ENCODE results near the gene ADAM10. TPM values are rescaled to one million over a fixed set of nuclear protein-coding genes. Genes with fewer than 3 reads are reported as not detected.

ADAM10 gene
- total and polyA plus RNA-seq, 4 donors = 11.6 to 115 (median 57.5) TPM

DNA sequence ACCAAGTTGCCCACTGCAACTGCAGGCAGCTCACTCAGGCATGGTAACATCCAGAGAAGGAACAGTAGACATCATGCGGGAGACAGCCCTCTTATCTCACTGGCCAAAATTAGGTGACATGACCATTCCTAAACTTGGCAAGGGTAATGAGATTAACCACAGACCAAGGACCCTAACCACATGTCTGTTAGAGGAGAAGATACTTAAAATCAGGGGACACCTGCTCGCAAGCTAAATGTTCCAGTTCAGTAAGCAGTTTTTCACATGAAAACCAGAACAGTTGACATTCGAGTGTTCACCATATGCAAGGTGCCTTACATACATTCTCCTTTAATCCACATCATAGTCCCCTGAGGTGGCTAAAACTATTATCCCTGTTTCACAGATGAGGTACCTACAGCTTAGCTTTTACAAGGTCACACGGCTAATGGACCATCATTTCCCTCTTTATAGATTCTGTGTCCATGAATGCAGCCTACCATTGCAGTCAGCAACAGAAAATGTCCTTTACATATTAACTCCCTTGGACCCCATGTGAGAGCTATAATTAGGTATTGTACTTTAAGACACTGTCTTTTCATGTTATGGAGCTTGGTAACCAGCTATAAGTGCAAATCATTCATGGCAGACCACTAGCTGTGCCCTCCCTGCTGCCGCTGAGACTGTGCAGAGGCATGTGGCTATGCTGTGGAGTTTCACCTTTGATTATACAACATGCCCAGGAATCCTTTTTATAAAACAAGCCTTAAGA is 163.6 kb downstream of the ADAM10 start:
- no peak for ATAC-seq (ENCODE audit: low FRiP score)
- no peak for DNase-seq
- intact Hi-C loops (cut with DNase I) = no loop called here
- Histone ChIP-seq H3K27me3 (ENCODE audit: control insufficient read depth in 1 of 2, insufficient read depth in 2 of 2, low read length in 1 of 2) (peaks cover 0 to 2% of the 10 kb centered on the region in 2 donors), H3K36me3 (ENCODE audit: control insufficient read depth in 1 of 2, insufficient read depth in 2 of 2, low read length in 1 of 2) (no peaks in the 10 kb centered on the region), H3K9me3 (ENCODE audit: control insufficient read depth, low read length) (no peaks in the 10 kb centered on the region), H3K27ac (ENCODE audit: low read depth in 1 of 2, low read length in 2 of 2) (no peak overlapping the region), H3K4me1 (ENCODE audit: control insufficient read depth in 1 of 2, insufficient read depth in 2 of 2, low read length in 2 of 2) (peaks cover 0 to 2% of the 10 kb centered on the region in 2 donors), H3K4me3 (ENCODE audit: low read length in 2 of 2) (no peak overlapping the region)
- 81 to 87% methylated on average over 5 of the region's 5 CpGs for WGBS, 2 donors

DNA sequence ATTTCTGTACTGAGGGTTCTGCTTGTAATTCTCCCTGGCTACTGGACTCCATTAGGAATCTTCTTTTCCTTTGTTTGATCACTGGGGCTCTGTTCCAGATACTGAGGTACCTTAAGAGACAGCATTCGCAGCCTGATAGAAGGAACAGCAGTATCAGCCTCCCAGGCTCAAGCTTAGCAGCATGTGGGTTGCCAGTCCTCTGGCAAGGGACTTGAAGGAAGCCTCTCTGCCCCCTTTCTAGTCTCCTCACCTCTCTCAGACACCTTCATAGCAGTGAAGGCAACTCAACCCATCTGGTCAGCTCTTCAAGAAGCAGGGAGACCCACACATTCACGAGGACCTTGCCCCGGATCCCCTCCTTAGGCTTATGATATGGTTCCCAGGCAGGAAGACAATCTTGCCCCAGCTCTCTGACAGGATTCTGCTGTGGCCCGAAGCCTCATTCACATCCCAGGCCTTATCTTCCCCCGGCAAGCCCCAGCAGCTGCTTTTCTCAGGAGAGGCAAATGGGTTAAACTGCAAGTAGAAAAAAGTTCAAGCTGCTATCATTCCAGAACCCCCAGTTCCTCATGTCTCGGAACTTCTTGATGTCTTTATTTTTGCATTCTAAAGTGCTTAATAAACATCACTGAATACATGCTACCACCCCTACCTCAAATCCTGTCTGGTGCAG is 164.6 kb downstream of the ADAM10 start:
- peaks cover 0 to 2% of the 10 kb centered on the region in 2 donors for H3K4me1 ChIP-seq (ENCODE audit: control insufficient read depth in 1 of 2, insufficient read depth in 2 of 2, low read length in 2 of 2)
- ATAC-seq (ENCODE audit: low FRiP score) (no peak), DNase-seq (no peak)
- intact Hi-C loops (cut with DNase I) = no loop called here
- 71 to 75% methylated on average over 6 of the region's 6 CpGs for WGBS, 2 donors
- no peaks in the 10 kb centered on the region for H3K36me3 ChIP-seq (ENCODE audit: control insufficient read depth in 1 of 2, insufficient read depth in 2 of 2, low read length in 1 of 2)
- no peaks in the 10 kb centered on the region for H3K9me3 ChIP-seq (ENCODE audit: control insufficient read depth, low read length)
- peaks cover 0 to 2% of the 10 kb centered on the region in 2 donors for H3K27me3 ChIP-seq (ENCODE audit: control insufficient read depth in 1 of 2, insufficient read depth in 2 of 2, low read length in 1 of 2)
- H3K4me3 ChIP-seq (ENCODE audit: low read length in 2 of 2) = no peak overlapping the region
- no peak overlapping the region for H3K27ac ChIP-seq (ENCODE audit: low read depth in 1 of 2, low read length in 2 of 2)

DNA sequence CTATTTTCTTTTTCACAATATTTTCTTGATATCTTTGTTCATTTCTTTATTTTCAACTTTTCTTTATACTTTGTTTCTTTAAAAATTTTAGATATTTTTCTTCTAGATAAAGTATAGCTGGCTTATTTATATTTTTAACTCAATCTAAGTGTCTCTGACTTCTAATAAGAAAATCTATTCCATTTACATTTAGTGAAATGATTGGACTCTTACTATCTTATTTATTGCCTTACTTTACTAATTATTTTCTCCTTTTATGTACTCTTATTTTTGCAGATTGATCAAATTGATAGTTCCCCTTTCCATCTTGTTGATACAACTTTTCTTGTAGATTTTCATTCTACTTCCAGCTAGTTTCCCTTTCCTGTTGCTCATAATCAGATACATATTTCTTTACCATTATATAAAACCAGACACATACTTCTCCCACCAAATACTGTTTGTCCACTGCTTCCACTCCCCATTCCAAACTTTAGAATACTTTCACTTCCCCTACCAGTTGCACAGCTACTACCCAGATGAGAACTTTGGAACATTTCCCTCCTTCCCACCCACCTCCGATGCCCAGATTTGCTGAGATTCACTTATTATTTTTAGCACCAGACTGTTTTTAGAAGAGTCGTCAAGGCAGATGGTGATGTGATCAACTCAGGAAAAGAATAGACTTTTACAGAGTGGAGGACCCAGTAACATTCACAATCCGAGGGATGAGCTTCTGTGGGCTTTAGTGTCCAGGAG is 166.2 kb downstream of the ADAM10 start:
- intact Hi-C loops (cut with DNase I) = no loop called here
- no peak for DNase-seq
- H3K9me3 ChIP-seq (ENCODE audit: control insufficient read depth, low read length) = no peaks in the 10 kb centered on the region
- peaks cover 0 to 2% of the 10 kb centered on the region in 2 donors for H3K4me1 ChIP-seq (ENCODE audit: control insufficient read depth in 1 of 2, insufficient read depth in 2 of 2, low read length in 2 of 2)
- no peak for ATAC-seq (ENCODE audit: low FRiP score)
- no peak overlapping the region for H3K27ac ChIP-seq (ENCODE audit: low read depth in 1 of 2, low read length in 2 of 2)
- H3K27me3 ChIP-seq (ENCODE audit: control insufficient read depth in 1 of 2, insufficient read depth in 2 of 2, low read length in 1 of 2) = peaks cover 0 to 2% of the 10 kb centered on the region in 2 donors
- H3K4me3 ChIP-seq (ENCODE audit: low read length in 2 of 2) = no peak overlapping the region
- 52 to 58% methylated on average over 3 of the region's 3 CpGs for WGBS, 2 donors
- H3K36me3 ChIP-seq (ENCODE audit: control insufficient read depth in 1 of 2, insufficient read depth in 2 of 2, low read length in 1 of 2) = no peaks in the 10 kb centered on the region

DNA sequence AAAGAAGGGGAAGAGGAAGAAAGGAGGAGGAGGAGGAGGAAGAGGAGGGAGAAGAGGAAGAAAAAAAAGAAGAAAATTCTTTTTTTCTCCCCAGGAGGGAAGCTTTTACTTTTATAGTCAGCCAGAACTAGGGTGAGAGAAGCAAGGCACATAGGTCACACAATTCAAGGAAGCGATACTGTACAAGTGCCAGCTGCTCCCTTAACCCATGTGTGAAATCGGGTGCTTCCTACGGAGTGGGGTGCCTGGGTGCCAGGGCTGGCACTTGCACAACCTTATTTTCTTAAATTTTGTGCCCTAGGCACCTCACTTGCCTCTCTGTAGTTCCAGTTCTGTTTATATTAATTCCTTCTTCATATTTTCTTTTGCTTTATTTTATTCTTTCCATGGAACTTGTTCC is 167.3 kb downstream of the ADAM10 start:
- intact Hi-C loops (cut with DNase I) = no loop called here
- DNase-seq = no peak
- ATAC-seq (ENCODE audit: low FRiP score) = no peak
- H3K36me3 ChIP-seq (ENCODE audit: control insufficient read depth in 1 of 2, insufficient read depth in 2 of 2, low read length in 1 of 2) = no peaks in the 10 kb centered on the region
- H3K27me3 ChIP-seq (ENCODE audit: control insufficient read depth in 1 of 2, insufficient read depth in 2 of 2, low read length in 1 of 2) = peaks cover 0 to 2% of the 10 kb centered on the region in 2 donors
- H3K9me3 ChIP-seq (ENCODE audit: control insufficient read depth, low read length) = no peaks in the 10 kb centered on the region
- no peak overlapping the region for H3K27ac ChIP-seq (ENCODE audit: low read depth in 1 of 2, low read length in 2 of 2)
- WGBS, 2 donors = 84 to 90% methylated on average over 3 of the region's 3 CpGs
- no peak overlapping the region for H3K4me3 ChIP-seq (ENCODE audit: low read length in 2 of 2)
- H3K4me1 ChIP-seq (ENCODE audit: control insufficient read depth in 1 of 2, insufficient read depth in 2 of 2, low read length in 2 of 2) = peaks cover 0 to 2% of the 10 kb centered on the region in 2 donors

DNA sequence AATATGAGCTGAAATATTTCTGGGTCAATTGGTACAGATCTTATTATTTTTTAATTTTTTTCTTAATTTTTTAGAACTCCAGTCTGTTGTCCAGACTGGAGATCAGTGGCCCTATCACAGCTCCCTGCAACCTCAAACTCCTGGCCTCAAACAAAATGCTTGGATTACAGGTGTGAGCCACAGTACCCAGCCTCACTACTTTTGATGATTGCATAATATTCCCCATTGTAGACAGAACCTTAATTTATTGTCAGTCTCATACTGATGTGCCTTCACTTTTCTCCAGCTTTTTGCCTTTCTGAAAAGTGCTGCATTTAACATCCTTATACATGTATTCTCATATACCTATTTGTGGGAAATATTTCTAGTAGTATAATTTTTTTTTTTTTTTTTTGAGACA is 172.8 kb downstream of the ADAM10 start:
- Histone ChIP-seq H3K4me1 (ENCODE audit: control insufficient read depth in 1 of 2, insufficient read depth in 2 of 2, low read length in 2 of 2) (no peaks in the 10 kb centered on the region), H3K9me3 (ENCODE audit: control insufficient read depth, low read length) (no peaks in the 10 kb centered on the region), H3K4me3 (ENCODE audit: low read length in 2 of 2) (no peak overlapping the region), H3K27ac (ENCODE audit: low read depth in 1 of 2, low read length in 2 of 2) (no peak overlapping the region), H3K36me3 (ENCODE audit: control insufficient read depth in 1 of 2, insufficient read depth in 2 of 2, low read length in 1 of 2) (no peaks in the 10 kb centered on the region), H3K27me3 (ENCODE audit: control insufficient read depth in 1 of 2, insufficient read depth in 2 of 2, low read length in 1 of 2) (no peaks in the 10 kb centered on the region)
- DNase-seq (no peak), ATAC-seq (ENCODE audit: low FRiP score) (no peak)
- intact Hi-C loops (cut with DNase I) = no loop called here

DNA sequence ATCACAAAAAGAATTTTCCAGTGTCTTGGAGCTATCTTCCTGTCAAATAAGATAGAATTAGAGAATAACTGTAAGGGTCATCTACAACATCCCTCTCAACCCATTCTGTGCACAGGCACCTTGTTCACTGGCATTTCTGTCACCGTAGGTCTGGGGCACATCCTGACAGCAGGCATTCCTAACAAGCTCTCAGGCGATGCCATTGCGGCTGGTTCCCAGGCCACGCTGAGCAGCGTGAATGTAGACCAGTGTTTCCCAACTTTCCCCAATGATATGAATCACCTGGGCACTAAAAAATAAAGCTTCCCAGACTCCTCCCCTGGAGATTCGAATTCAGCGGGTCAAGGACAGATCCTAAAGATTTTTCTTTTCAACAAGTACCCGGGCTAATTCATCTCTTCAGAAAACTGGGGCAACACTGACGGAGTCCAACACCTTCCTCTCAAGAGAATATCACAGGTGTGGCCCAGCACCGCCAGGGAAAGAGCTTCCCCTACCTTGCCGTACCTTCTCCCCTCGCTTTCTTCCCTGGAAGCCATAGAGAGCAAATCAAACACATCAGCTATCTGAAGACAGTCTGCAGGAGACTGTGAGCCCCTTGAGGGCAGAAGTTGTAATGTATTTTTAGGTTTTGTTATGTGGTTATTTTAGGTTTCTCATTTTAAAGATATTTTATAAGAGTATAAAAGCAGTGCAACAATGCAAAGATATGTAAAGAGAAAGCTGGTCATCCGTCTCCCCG is 174.3 kb downstream of the ADAM10 start:
- intact Hi-C loops (cut with DNase I) = no loop called here
- Histone ChIP-seq H3K27ac (ENCODE audit: low read depth in 1 of 2, low read length in 2 of 2) (no peak overlapping the region), H3K36me3 (ENCODE audit: control insufficient read depth in 1 of 2, insufficient read depth in 2 of 2, low read length in 1 of 2) (no peaks in the 10 kb centered on the region), H3K4me3 (ENCODE audit: low read length in 2 of 2) (no peak overlapping the region), H3K27me3 (ENCODE audit: control insufficient read depth in 1 of 2, insufficient read depth in 2 of 2, low read length in 1 of 2) (no peaks in the 10 kb centered on the region), H3K9me3 (ENCODE audit: control insufficient read depth, low read length) (no peaks in the 10 kb centered on the region), H3K4me1 (ENCODE audit: control insufficient read depth in 1 of 2, insufficient read depth in 2 of 2, low read length in 2 of 2) (no peaks in the 10 kb centered on the region)
- 87 to 91% methylated on average over 14 of the region's 14 CpGs for WGBS, 2 donors
- no peak for ATAC-seq (ENCODE audit: low FRiP score)
- DNase-seq = no peak

DNA sequence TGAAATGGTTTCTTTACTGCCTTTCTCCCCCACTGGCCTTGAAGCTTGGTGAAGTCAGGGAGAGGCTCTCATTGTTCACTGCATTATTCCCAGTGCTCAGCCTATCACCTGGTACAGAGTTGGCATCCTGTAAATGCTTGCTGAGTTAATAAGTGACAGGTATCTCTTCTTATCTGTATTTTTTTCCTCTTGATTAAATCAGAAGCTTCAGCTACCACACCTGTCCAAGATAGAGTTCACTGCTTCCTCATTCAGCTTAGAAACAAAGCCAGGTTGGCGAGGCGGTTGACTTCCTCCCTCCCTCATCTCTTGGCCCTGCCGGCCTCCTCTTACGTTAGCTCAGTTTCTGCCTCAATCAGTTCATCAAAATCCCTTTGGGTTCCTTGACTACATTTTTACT is 174.9 kb downstream of the ADAM10 start:
- DNase-seq (no peak), ATAC-seq (ENCODE audit: low FRiP score) (no peak)
- no peak overlapping the region for H3K4me3 ChIP-seq (ENCODE audit: low read length in 2 of 2)
- WGBS, 2 donors = 89 to 90% methylated on average over 4 of the region's 4 CpGs
- no peaks in the 10 kb centered on the region for H3K9me3 ChIP-seq (ENCODE audit: control insufficient read depth, low read length)
- no peak overlapping the region for H3K27ac ChIP-seq (ENCODE audit: low read depth in 1 of 2, low read length in 2 of 2)
- H3K36me3 ChIP-seq (ENCODE audit: control insufficient read depth in 1 of 2, insufficient read depth in 2 of 2, low read length in 1 of 2) = no peaks in the 10 kb centered on the region
- H3K27me3 ChIP-seq (ENCODE audit: control insufficient read depth in 1 of 2, insufficient read depth in 2 of 2, low read length in 1 of 2) = no peaks in the 10 kb centered on the region
- H3K4me1 ChIP-seq (ENCODE audit: control insufficient read depth in 1 of 2, insufficient read depth in 2 of 2, low read length in 2 of 2) = no peaks in the 10 kb centered on the region
- intact Hi-C loops (cut with DNase I) = no loop called here

DNA sequence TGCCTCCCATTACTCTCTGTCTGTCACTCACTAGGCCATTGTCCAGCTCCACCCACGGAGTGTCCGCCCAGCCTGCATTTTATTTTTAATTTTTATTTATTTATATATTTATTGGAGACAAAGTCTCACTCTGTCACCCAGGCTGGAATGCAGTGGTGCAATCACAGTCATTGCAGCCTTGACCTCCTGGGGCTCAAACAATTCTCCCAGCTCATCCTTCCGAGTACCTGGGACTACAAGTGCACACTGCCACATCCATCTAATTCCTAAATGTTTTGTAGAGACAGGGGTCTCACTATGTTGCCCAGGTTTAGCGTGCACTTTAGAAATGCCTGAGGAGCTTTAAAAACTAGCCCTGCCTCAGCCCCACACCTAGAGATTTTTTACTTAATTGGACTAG is 176.2 kb downstream of the ADAM10 start:
- Histone ChIP-seq H3K36me3 (ENCODE audit: control insufficient read depth in 1 of 2, insufficient read depth in 2 of 2, low read length in 1 of 2) (no peaks in the 10 kb centered on the region), H3K4me1 (ENCODE audit: control insufficient read depth in 1 of 2, insufficient read depth in 2 of 2, low read length in 2 of 2) (no peaks in the 10 kb centered on the region), H3K27ac (ENCODE audit: low read depth in 1 of 2, low read length in 2 of 2) (no peak overlapping the region), H3K9me3 (ENCODE audit: control insufficient read depth, low read length) (no peaks in the 10 kb centered on the region), H3K27me3 (ENCODE audit: control insufficient read depth in 1 of 2, insufficient read depth in 2 of 2, low read length in 1 of 2) (no peaks in the 10 kb centered on the region), H3K4me3 (ENCODE audit: low read length in 2 of 2) (no peak overlapping the region)
- no peak for DNase-seq
- no peak for ATAC-seq (ENCODE audit: low FRiP score)
- intact Hi-C loops (cut with DNase I) = no loop called here
- WGBS, 2 donors = 90 to 93% methylated on average over 4 of the region's 4 CpGs

Measured in aorta (tissue), 5 donors.